GM12891 (cell line): ENCODE data around the gene PTPRD.

ENCODE experiments used
- POLR2A ChIP-seq: IDR thresholded peaks from 2 replicates; pipeline ENCODE4 v1.6.1; 2011; ENCODE audit warnings: low read depth, low read length, control low read depth
- POLR2AphosphoS5 ChIP-seq: IDR thresholded peaks from 2 replicates; pipeline ENCODE4 v1.6.1; 2011; ENCODE audit warnings: low read depth, low read length, control low read depth
- SPI1 ChIP-seq: IDR thresholded peaks from 2 replicates; pipeline ENCODE4 v1.6.1; 2011; ENCODE audit warnings: low read depth, low read length, control low read depth

- TF ChIP-seq POLR2A, result no peak
- no peak for TF ChIP-seq POLR2AphosphoS5
- no peak for TF ChIP-seq SPI1
Observed at GRCh38 chr9:9670454-9670853, 942.3 kb downstream of the PTPRD start.
